IPS-18a (cell line): ENCODE results near the gene SDSL.

Experiments
- H3K27ac ChIP-seq: one replicate; pipeline ENCODE4 v1.5.1; 2013; ENCODE audit warnings: low read length
- H3K27me3 ChIP-seq: one replicate; pipeline ENCODE4 v1.6.1; 2013; ENCODE audit warnings: mild to moderate bottlenecking, low read length; ENCODE audit not compliant: control insufficient read depth, insufficient read depth
- H3K36me3 ChIP-seq: one replicate; pipeline ENCODE4 v1.6.1; 2013; ENCODE audit warnings: low read depth, low read length; ENCODE audit not compliant: control insufficient read depth
- H3K4me1 ChIP-seq: one replicate; pipeline ENCODE4 v1.6.1; 2013; ENCODE audit warnings: low read depth, low read length; ENCODE audit not compliant: control insufficient read depth
- H3K4me3 ChIP-seq: one replicate; pipeline ENCODE4 v1.5.1; 2013; ENCODE audit warnings: low read length
- H3K9ac ChIP-seq: one replicate; pipeline ENCODE4 v1.6.1; 2013; ENCODE audit warnings: mild to moderate bottlenecking, low read length, moderate library complexity
- H3K9me3 ChIP-seq: one replicate; pipeline ENCODE4 v1.6.1; 2013; ENCODE audit warnings: low read depth, low read length; ENCODE audit not compliant: control insufficient read depth

SDSL gene

DNA sequence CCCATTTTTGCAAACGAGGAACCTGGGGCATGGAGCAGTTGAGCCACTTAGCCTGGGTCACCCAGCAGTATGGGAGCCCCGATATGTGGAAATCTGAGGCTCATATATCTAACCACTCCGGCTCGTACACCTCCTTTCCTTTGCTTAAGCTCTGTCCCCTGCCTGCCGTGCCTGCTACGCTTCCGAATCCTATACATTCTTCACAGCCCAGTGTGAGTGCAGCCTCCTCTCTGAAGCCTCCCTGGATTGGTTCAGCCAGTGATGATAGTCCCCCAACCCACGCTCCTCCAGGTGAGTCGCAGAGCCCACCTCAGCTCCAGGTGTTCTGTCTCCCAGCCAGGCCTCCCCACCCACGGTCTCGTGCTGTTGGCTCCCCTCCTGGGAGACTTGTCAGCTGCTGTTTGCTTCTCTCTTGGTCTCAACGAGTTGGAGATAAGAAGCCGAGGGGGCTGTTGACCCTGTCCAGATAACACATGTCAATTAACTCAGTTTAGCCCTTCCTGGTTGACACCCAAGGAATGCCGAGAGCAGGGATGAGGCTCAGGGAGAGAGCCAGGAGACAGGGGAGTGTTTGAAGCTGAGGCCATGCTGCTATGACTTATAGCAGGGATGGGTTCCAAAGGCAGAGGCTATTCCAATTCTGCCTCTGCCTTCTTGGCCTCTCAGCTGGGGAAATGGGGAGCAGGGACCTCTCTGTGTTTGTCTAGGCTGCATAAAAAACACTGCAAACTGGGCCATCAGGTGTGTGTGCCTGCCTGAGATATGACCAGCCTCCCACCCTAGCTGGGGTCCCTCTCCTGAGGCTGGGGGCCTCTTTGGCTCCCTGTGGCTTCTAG lies 19.0 kb downstream of the SDSL start:
- H3K36me3 ChIP-seq: no peaks in the 10 kb centered on the region
- H3K27me3 ChIP-seq: no peaks in the 10 kb centered on the region

DNA sequence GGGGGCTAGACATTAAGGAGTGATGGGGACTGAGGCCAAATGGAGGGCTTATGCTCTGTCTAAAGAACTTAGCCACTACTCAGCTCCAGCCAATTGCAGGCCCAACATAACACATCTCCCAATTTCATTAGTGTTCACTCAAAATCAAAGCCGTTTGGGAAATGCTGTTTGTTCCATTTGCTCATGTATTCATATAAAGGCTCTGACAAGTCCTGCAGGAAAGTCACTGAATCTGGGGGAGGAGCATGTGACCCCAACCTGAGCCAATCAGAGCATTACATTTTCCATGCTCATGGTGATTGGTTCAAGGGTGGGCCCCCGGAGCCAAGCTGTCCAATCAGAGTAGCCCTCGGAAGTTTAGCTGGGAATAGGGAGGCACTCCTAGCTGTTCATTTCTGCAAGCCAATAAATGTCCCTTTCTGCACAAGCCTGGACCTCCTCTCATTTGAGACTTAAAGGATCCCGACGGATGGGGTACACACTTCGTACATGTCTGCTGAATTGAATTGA lies 20.9 kb downstream of the SDSL start:
- Histone ChIP-seq H3K27ac (no peak overlapping the region), H3K4me1 (no peaks in the 10 kb centered on the region), H3K27me3 (no peaks in the 10 kb centered on the region), H3K9ac (no peak overlapping the region), H3K36me3 (no peaks in the 10 kb centered on the region), H3K4me3 (no peak overlapping the region), H3K9me3 (no peaks in the 10 kb centered on the region)

More for the DNA sequence above, 19.0 kb downstream of the SDSL start:
- Histone ChIP-seq H3K4me3 (no peak overlapping the region), H3K4me1 (no peaks in the 10 kb centered on the region), H3K9me3 (no peaks in the 10 kb centered on the region), H3K9ac (no peak overlapping the region), H3K27ac (no peak overlapping the region)

DNA sequence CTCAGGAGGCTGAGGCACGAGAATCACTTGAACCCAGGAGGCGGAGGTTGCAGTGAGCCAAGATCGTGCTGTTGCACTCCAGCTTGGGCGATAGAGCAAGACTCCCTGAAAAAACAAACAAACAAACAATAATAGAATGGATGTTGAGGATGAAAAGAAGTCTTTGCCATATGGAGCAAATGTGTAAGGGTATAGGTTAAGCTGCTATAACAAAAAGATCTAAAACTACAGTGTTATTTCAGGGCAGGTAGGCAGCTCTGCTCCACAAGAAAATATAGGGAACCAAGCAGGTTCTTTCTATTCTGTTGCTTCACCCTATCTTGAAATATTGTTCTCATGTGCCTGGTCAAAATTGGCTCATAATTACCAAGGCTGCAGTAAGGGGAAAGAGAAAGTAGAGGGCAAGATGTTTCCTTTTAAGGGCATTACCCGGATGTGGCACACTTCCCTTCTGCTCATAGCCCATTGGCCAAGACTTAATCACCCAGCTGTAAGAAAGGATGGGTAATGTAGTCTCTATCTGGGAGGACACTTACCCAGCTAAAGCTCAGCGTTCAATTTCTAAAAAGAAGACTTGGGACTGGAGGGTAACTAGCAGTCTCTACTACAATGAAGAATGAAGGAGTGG lies 23.5 kb downstream of the SDSL start:
- Histone ChIP-seq H3K27ac (no peak overlapping the region), H3K27me3 (no peaks in the 10 kb centered on the region), H3K36me3 (no peaks in the 10 kb centered on the region), H3K4me1 (no peaks in the 10 kb centered on the region), H3K9ac (no peak overlapping the region), H3K4me3 (no peak overlapping the region), H3K9me3 (no peaks in the 10 kb centered on the region)

DNA sequence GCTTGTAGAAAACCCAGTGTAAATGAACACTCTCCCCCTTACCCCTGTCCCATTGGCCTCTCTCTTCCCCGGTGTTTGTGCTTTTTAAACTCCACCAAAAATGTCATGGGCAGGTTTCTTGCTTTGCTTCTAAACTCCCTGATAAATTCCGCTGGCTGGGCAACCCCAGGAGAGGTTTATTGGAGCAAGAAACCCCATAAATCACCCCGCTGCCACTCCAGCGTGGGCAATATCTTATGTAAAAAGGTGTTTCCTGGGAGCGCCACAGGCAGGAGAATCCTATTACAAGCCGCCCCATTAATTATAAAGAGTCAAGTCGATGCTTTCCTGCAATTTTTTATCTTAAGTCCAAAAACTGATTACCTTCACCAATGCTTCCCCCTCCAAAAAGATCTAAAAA lies 26.7 kb downstream of the SDSL start:
- Histone ChIP-seq H3K9me3 (no peaks in the 10 kb centered on the region), H3K9ac (no peak overlapping the region), H3K27me3 (no peaks in the 10 kb centered on the region), H3K27ac (no peak overlapping the region), H3K36me3 (no peaks in the 10 kb centered on the region), H3K4me1 (no peaks in the 10 kb centered on the region), H3K4me3 (no peak overlapping the region)

DNA sequence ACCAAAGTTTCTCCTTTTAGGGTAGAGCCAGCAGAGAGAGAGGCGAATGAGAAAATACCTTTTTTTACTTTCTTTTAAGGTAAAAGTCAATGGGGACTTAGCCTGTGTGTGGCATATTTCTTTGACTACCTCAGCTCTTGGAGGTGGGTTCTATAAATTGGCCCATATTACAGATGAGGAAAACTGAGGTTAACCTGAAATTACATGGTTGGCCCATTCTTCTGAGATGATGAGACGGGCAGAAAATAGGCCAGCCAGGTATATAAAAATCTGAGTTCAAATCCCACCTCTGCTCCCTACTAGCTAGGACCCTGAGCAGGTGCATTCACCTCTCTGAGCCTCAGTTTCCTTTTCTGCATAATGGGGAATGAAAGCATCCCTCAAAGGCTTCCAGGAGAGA lies 27.1 kb downstream of the SDSL start:
- no peaks in the 10 kb centered on the region for H3K27me3 ChIP-seq
- H3K9ac ChIP-seq: no peak overlapping the region
- H3K36me3 ChIP-seq: no peaks in the 10 kb centered on the region
- H3K4me1 ChIP-seq: no peaks in the 10 kb centered on the region
- H3K27ac ChIP-seq: no peak overlapping the region
- no peak overlapping the region for H3K4me3 ChIP-seq
- H3K9me3 ChIP-seq: no peaks in the 10 kb centered on the region

DNA sequence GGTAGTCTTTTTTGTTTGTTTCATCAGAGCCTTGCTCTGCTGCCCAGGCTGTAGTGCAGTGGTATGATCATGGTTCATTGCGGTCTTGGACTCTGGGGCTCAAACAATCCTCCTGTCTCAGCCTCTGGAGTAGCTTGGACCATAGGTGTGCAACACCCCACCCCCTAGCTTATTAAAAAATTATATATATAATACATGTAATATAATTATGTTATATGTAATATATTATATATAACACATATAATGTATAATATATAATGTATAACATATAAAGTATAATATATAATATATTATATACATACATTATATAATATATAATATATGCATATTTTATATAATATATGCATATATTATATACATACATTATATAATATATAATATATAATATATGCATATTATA lies 27.7 kb downstream of the SDSL start:
- no peak overlapping the region for H3K4me3 ChIP-seq
- H3K27me3 ChIP-seq: no peaks in the 10 kb centered on the region
- no peak overlapping the region for H3K9ac ChIP-seq
- H3K9me3 ChIP-seq: no peaks in the 10 kb centered on the region
- H3K27ac ChIP-seq: no peak overlapping the region
- no peaks in the 10 kb centered on the region for H3K4me1 ChIP-seq
- H3K36me3 ChIP-seq: no peaks in the 10 kb centered on the region

DNA sequence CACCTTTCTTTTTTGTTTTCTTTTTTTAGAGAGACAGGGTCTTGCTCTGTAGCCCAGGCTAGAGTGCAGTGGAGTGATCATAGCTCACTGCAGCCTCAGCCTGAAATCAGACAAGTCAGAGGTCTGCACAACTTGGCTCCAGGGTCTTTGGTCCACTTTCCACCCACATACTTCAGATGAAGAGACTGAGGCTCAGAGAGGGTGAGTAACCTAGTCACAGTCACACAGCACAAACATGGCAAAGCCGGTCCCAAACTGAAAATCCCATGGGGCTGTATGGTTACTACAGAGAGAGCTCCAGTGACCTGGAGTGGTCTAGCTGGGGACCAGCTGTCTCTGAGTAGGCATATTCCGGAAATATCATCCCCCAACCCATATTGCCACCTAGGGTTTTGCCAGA lies 30.3 kb downstream of the SDSL start:
- peaks cover 4% of the 10 kb centered on the region for H3K4me1 ChIP-seq
- H3K27ac ChIP-seq: no peak overlapping the region
- no peaks in the 10 kb centered on the region for H3K36me3 ChIP-seq
- no peak overlapping the region for H3K9ac ChIP-seq
- no peaks in the 10 kb centered on the region for H3K9me3 ChIP-seq
- no peaks in the 10 kb centered on the region for H3K27me3 ChIP-seq
- no peak overlapping the region for H3K4me3 ChIP-seq

DNA sequence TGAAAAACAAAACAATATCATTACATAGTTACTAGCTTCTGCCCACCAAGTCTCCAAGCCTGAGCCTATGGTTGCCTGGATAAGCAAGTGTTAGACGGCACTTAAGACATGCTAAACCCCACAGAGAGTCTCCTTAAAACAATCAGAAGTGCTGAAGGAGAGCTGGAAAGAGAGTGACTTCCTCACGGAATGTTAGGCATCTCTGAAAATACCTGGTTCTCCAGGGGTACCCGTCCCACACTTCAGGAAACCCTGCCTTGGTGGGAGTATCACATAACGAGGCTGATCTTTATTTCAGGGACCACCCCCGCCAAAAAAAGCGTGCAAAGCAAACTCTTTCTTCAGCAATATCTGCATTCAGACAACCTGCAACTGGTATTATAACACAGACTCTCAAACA lies 31.1 kb downstream of the SDSL start:
- Histone ChIP-seq H3K4me3 (no peak overlapping the region), H3K27ac (no peak overlapping the region), H3K4me1 (peaks cover 4% of the 10 kb centered on the region), H3K36me3 (no peaks in the 10 kb centered on the region), H3K9me3 (no peaks in the 10 kb centered on the region), H3K27me3 (no peaks in the 10 kb centered on the region), H3K9ac (no peak overlapping the region)

DNA sequence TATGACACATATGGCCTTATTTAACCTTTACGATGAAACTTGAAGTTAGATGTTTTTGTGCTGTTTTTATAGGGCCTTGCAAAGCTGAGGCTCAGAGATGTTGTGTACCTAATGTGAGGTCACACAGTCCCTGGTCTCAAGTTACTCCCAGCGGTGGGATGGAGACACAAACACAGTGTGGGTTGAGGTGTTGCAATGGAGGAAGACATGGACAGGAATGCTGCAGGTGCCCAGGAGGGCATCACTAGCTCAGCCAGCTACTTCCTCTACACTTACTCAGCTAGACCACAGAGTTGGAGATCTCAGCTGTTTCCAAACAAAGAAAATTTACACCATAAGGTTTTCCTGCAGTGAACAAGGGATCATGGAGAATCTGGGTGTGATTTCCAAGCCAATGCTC lies 34.0 kb downstream of the SDSL start:
- Histone ChIP-seq H3K36me3 (no peaks in the 10 kb centered on the region), H3K9ac (no peak overlapping the region), H3K27me3 (peaks cover 9% of the 10 kb centered on the region), H3K27ac (no peak overlapping the region), H3K9me3 (no peaks in the 10 kb centered on the region), H3K4me3 (no peak overlapping the region), H3K4me1 (peaks cover 4% of the 10 kb centered on the region)

DNA sequence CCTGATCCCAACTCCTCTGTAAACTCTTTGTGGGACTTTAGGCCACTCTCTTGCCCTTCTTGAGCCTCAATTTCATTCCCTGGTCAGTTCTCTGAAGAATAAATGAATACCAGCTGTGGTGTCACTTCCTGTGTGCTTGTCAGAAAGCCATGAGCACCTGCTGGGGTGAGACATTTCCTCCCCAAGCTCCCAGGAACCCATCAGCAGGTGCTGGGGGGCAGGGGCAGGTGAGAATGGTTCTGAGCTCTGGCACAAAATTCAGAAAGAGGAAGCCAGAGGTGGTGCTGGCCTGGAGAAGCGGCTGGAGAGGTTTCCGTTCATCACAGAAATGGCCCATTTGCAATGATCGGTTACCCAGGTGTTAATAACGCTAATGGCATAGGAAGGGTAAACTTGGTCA lies 34.6 kb downstream of the SDSL start:
- no peak overlapping the region for H3K4me3 ChIP-seq
- H3K9ac ChIP-seq: no peak overlapping the region
- H3K4me1 ChIP-seq: peaks cover 4% of the 10 kb centered on the region
- peaks cover 14% of the 10 kb centered on the region for H3K27me3 ChIP-seq
- H3K27ac ChIP-seq: no peak overlapping the region
- H3K36me3 ChIP-seq: no peaks in the 10 kb centered on the region
- no peaks in the 10 kb centered on the region for H3K9me3 ChIP-seq

DNA sequence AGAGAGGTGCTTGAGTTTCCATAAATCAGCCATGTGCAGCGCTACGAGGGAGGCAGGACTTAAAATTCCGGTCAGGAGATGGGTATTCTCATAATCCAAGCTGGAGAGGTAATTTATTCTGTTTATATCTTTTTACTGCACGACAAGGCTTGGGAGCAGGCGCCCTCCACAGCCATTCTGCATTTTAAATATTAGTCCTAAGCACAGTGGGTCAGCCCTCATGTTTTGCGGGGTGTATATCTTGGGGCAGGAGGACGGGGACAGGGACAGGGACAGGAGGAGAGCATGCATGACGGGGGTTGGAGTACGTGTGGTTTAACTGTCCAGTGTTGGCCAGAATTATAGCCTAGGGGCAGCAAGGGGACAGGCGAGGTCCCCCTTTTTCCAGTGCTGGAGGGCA lies 35.0 kb downstream of the SDSL start:
- no peaks in the 10 kb centered on the region for H3K9me3 ChIP-seq
- H3K27ac ChIP-seq: no peak overlapping the region
- no peak overlapping the region for H3K4me3 ChIP-seq
- H3K9ac ChIP-seq: no peak overlapping the region
- H3K27me3 ChIP-seq: peaks cover 19% of the 10 kb centered on the region
- H3K4me1 ChIP-seq: peaks cover 4% of the 10 kb centered on the region
- no peaks in the 10 kb centered on the region for H3K36me3 ChIP-seq

DNA sequence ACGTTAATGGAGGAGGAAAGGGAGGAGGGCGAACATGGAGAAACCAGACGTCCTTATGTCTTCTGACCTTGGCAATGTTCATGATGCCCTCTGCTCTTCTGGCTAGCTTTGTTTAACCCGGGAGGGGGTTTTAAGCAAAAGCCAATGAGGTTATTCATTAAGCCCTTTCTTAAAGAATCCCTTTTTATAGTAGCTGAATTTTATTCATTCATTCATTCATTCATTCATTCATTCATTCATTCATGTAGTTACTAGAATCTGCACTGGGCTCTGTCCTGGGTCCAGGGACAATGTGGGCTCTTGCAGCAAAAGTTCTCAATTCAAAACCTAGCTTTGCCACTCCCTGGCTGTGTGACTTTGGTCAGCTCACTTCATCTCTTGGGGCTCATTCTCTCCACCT lies 35.5 kb downstream of the SDSL start:
- no peak overlapping the region for H3K9ac ChIP-seq
- H3K4me1 ChIP-seq: peaks cover 4% of the 10 kb centered on the region
- no peak overlapping the region for H3K27ac ChIP-seq
- H3K4me3 ChIP-seq: no peak overlapping the region
- peaks cover 24% of the 10 kb centered on the region for H3K27me3 ChIP-seq
- no peaks in the 10 kb centered on the region for H3K36me3 ChIP-seq
- no peaks in the 10 kb centered on the region for H3K9me3 ChIP-seq
